ENCODE data around the gene SPEN. TPM values are rescaled to one million over a fixed set of nuclear protein-coding genes. Genes with fewer than 3 reads are reported as not detected.
A peak's percentile ranks its signal among the peaks of the same experiment; 100 is the strongest.

The SPEN gene
- total and polyA plus RNA-seq, 2 of the 13 experiments (the other 11 are each of a cell fraction or from before 2014, with no cell fraction given), result 4.8 to 14.0 TPM

GRCh38 chr1:15939181-15940109, 91.9 kb downstream of the SPEN start (continued):
- no peak for TF ChIP-seq SP140L (CRISPR knock-in tag; IDR thresholded peaks at IDR 0.05; ENCODE audit: borderline replicate concordance)
- peak; percentile 40 for TF ChIP-seq U2AF1 (optimal IDR thresholded peaks at IDR 0.05; ENCODE audit: low read depth, low read length)
- TF ChIP-seq NR2F6 (IDR thresholded peaks at IDR 0.05), result 0 out of 2 replicates have a peak, but pooled peaks have one; percentile 14
- TF ChIP-seq NR2F6 (CRISPR knock-in tag; IDR thresholded peaks at IDR 0.05), result peak; percentile 45; the same call in 1 of the 2 replicates
- TF ChIP-seq ZFP82 (CRISPR knock-in tag; IDR thresholded peaks at IDR 0.05; ENCODE audit: borderline replicate concordance), result no peak
- peak; percentile 56; the same call in 1 of the 2 replicates for TF ChIP-seq RARA (CRISPR knock-in tag; IDR thresholded peaks at IDR 0.05)
- no peak for TF ChIP-seq ZNF768 (CRISPR knock-in tag; IDR thresholded peaks at IDR 0.05)
- no peak for TF ChIP-seq SP2 (CRISPR knock-in tag; IDR thresholded peaks at IDR 0.05)
- TF ChIP-seq ZNF839 (CRISPR knock-in tag; IDR thresholded peaks at IDR 0.05; ENCODE audit: borderline replicate concordance), result no peak
- no peak for TF ChIP-seq ZMAT3 (CRISPR knock-in tag; conservative IDR thresholded peaks at IDR 0.05)
- TF ChIP-seq ZNF225 (CRISPR knock-in tag; IDR thresholded peaks at IDR 0.05), result no peak
- no peak for TF ChIP-seq KDM4B (CRISPR knock-in tag; IDR thresholded peaks at IDR 0.05)
- no peak for TF ChIP-seq SNRNP70 (IDR thresholded peaks at IDR 0.05; ENCODE audit: low read depth, low read length)
- TF ChIP-seq ASH2L (IDR thresholded peaks at IDR 0.05; ENCODE audit: insufficient read length, low read depth, low read length), result peak; percentile 33
- TF ChIP-seq FOXC1 (CRISPR knock-in tag; IDR thresholded peaks at IDR 0.05; ENCODE audit: borderline replicate concordance), result no peak
- TF ChIP-seq ZNF737 (CRISPR knock-in tag; IDR thresholded peaks at IDR 0.05; ENCODE audit: borderline replicate concordance), result no peak
- TF ChIP-seq, protein P1, sequence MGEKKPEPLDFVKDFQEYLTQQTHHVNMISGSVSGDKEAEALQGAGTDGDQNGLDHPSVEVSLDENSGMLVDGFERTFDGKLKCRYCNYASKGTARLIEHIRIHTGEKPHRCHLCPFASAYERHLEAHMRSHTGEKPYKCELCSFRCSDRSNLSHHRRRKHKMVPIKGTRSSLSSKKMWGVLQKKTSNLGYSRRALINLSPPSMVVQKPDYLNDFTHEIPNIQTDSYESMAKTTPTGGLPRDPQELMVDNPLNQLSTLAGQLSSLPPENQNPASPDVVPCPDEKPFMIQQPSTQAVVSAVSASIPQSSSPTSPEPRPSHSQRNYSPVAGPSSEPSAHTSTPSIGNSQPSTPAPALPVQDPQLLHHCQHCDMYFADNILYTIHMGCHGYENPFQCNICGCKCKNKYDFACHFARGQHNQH (CRISPR knock-in tag; IDR thresholded peaks at IDR 0.05), result peak; percentile 62; the same call in 1 of the 2 replicates
- TF ChIP-seq ZSCAN29 (CRISPR knock-in tag; conservative IDR thresholded peaks at IDR 0.05), result no peak
- no peak for TF ChIP-seq ZNF382 (CRISPR knock-in tag; IDR thresholded peaks at IDR 0.05; ENCODE audit: borderline replicate concordance)
- TF ChIP-seq POGZ (CRISPR knock-in tag; IDR thresholded peaks at IDR 0.05), result no peak
- TF ChIP-seq HNF4A (CRISPR knock-in tag; IDR thresholded peaks at IDR 0.05), result no peak
- TF ChIP-seq CENPT (CRISPR knock-in tag; IDR thresholded peaks at IDR 0.05; ENCODE audit: low read depth), result no peak
- peak; percentile 49; the same call in 1 of the 2 replicates for TF ChIP-seq MED1 (CRISPR knock-in tag; IDR thresholded peaks at IDR 0.05)
- no peak for TF ChIP-seq ZNF510 (CRISPR knock-in tag; IDR thresholded peaks at IDR 0.05; ENCODE audit: low read depth)
- TF ChIP-seq ZNF569 (CRISPR knock-in tag; IDR thresholded peaks at IDR 0.05; ENCODE audit: borderline replicate concordance), result no peak
- no peak for TF ChIP-seq MTA3 (CRISPR knock-in tag; IDR thresholded peaks at IDR 0.05)
- no peak for TF ChIP-seq THAP9 (CRISPR knock-in tag; IDR thresholded peaks at IDR 0.05; ENCODE audit: borderline replicate concordance)
